GM21526 (cell line): ENCODE measurements around the gene OR6S1.
A peak's percentile ranks its signal among the peaks of the same experiment; 100 is the strongest.
"Not testable (repeated sequence)": the region's sequence is repeated elsewhere in the genome, so short reads cannot be mapped to it uniquely, and the experiment has no call there.

Experiments used
- ATAC-seq: cut with Tn5 transposase; IDR thresholded peaks from one replicate; pipeline ENCODE4 v1.9.1; 2021; ENCODE audit warnings: moderate library complexity; ENCODE audit not compliant: unreplicated experiment, low FRiP score

The OR6S1 gene

DNA sequence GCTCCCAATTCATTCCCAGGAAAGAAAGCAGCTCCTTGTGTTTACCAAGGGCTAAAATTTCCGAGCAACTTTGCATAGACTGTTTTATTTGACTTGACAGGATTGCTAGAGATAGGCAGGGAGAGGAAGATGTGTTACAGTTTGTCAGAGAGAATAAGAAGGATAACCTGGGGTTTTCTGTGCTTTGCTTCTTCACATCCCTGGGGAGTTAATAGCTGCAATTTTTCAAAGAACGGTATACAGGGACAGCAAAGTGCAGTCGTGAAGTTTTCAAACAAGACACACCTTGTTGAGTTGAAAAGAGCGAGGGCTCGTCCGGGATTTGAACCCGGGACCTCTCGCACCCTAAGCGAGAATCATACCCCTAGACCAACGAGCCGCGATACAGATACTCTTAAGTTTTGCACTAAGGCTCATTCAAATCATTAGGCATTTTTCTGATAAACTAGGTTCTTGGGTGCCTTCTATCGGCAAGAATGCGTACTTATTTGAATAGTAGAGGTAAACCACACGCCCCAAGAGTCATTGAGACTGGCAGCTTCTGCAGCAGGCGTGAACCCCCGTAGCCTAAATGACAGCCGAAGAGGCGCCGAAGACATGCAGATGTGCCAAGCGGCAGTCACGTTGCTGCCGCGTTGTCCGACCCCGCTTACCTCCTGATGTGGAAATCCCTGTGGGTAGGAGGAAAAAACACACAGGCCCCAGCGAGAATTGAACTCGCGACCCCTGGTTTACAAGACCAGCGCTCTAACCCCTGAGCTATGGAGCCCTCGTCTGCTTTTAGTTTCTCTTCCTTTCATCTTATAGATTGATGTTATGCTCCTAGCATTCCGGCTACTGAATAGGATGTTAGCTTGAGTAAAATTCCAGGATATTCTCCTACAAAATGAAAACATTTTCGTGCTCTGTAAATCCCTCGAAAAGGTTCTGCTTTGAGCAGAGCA lies 28.1 kb downstream of the OR6S1 start:
- ATAC-seq = peak; percentile 61

DNA sequence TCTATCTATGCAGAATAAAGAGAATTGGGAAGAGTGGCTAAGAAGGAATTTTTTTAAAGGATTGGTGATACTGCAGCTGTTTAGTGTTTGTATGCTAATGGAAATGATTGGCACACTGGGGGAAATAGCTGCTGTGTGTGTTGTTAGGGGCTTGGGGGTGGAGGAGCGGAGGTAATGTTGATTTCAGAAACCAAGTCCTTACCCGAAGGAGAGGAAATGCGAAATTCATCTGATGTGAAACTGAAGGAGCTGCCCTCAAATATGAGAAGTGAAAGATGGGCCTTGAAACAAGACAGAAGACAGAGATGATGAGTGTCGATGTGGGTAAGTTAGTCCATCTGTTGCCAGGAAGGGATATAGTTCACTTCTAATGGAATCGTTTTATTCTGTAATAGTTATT lies 29.1 kb downstream of the OR6S1 start:
- ATAC-seq = no peak

DNA sequence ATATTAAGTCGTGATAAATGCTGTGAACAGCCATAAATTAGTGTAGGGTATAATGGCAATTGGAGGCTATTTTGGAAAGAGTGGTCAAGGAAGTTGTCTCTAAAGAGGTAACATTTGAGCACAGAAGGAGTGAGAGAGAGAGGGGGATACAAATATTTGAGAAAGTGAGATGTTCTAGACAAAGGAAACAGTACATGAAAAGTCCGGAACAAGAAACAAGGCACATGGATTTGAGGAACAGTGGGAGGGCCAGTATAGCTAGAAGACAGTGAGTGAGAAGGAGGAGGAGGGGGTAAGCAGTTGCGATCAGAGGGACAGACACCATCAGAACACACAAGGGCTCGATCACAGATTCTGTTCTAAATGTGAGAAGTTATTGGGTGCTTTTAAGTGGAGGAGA lies 30.2 kb downstream of the OR6S1 start:
- no peak for ATAC-seq

DNA sequence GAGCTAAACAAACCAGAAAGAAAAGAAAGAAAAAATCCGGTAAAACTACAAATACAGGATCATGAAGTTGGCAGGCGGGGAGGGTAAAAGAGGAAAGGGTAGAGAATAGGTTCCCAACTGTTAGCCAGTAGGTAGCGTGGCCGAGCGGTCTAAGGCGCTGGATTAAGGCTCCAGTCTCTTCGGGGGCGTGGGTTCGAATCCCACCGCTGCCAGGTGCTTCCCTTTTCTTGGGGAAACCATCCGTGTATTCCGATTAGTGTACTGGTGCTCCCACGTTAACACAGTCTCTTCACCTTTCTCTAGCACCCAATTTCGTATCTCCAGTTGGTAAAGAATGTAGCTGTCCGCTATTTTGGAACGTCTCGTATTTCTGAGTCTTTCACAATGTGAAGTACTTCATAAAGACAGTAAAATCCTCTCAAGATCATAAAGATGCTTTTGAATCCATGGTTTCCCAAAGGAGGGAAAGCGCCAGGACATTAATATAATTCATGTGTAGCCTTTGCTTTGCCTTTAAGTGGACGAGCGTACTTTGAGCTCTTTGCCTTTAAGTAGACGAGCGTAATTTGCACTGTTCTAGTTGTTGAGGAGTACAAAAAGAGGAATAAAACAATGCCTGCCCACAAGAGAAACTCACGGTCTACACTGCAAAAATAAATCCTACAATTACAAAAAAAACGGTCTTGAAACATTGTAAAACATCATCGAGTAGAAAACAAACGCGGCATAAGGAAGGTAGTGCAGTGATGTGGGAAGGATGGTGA lies 31.3 kb downstream of the OR6S1 start:
- no peak for ATAC-seq

DNA sequence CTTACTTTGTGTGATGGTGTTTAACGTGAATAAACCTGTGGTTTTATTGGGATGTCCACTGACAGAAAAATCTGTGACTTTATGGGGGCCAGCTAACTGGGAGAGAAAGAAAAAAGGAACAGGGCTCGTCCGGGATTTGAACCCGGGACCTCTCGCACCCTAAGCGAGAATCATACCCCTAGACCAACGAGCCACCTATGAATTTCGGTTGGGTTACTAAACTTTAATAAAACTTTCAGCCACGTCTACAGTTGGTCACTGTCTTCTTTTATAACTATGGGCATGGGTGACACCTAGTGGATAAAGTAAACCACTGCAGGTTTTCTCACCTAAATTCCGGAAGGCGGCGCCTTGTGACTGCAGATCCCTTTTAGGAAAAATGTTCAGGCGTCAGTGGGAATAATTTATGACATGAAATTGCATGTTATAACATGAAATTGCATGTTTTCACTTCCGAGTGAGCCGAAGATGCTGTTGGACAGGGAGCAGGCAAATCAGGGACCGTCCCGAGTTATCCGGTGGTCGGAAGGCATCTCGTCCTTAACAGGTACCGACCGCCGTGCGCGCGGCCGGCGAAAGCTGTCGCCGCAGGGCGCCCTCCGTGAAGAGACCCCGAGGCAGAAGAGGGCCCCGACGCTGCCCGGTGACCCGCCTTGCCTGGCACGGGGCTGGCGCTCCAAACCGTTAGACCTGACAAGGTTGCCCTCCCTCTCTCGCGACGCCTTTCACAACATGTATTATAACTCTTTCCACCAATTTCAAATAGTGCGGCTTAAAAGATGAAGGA lies 32.1 kb downstream of the OR6S1 start:
- ATAC-seq = no peak

DNA sequence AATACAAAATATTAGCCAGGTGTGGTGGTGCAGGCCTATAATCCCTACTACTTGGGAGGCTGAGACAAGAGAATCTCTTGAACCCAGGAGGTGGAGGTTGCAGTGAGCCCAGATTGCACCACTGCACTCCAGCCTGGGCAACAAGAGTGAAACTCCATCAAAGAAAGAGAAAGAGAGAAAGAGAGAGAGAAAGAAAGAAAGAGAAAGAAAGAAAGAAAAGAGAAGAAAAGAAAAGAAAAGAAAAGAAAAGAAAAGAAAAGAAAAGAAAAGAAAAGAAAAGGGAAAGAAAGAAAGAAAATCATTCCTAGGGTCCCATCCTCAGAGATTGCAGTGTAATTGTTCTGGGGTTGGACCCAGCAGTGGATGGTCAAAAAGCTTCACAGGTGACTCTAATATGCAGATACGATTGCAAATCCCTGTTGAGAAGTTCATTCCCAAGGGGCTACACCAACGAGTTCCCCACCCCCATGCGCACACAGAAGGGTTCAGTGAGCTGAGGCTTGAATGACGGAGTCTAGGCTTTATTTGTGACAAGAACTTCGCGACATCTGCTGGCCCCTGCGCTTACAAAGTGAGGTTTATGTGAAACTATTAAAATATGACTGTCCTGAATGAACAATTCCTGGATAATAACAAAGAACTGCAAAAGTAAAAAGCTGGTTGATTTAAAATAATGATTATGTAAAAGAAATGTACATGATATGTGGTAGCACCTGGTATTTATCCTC lies 32.9 kb downstream of the OR6S1 start:
- ATAC-seq = no peak

DNA sequence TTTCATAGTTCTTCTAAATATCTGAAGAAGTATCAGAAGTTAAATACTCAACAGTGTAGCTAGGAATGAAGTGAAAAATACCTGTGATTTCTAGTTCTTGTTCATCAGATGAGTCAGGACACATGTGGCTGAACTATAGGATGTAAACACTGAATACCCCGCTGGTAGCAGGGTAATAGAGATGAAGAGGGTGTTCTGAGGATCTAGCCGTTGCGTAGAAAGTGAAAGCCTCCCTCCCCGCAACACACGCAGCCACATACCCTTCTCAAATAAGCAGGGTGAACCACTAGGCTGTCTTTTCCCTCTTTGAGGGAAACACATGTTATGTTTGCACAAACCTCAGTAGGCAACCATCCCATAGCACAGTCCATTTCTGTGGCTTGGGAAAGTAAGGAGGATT lies 33.9 kb downstream of the OR6S1 start:
- no peak for ATAC-seq

DNA sequence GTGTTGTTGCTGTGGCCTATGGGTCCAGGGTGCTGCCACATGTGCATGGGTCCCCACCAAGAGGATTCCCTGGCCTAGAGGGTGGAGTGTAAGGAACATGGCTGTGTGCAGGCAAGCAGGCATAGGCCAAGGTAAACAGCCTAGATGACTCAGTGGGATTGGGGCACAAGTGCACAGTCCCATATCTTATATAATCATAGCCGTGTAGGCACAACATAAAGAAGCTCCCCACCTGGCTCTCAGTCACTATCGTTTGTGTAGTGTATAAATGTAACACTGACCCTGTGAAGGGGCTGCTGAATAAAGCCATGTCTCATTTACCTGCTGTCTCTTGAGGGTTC lies 34.6 kb downstream of the OR6S1 start:
- no peak for ATAC-seq

DNA sequence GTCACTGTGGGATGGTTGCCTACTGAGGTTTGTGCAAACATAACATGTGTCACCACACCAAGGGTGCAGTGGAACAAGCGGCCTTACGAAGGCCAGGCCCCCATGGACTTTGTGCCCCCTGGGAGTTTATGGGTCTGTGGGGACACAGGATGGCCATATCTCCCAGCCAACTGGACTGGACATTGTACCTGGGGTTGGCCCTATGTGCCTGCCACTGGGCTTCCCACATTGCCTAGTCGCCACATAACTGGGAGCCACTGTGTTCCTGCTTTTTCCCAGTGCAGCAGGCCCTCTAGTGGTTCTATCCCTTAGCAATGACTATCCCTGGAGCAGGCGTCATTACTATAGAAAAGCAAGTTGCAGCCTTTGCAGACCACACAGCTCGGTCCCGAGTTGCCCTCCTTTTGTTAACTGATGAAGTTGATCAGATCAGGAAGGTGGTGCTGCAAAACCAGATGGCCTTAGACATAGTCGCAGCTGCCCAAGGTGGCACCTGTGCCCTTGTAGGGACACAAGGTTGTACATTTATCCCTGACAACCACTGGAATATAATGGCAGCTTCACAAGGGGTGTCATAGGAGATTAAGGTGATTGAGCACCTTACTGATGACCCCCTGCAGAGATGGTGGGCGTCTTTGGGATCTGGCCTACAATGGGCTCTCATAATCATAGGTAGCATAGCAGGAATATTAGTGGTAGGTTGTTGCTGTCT lies 35.1 kb downstream of the OR6S1 start:
- ATAC-seq = no peak

DNA sequence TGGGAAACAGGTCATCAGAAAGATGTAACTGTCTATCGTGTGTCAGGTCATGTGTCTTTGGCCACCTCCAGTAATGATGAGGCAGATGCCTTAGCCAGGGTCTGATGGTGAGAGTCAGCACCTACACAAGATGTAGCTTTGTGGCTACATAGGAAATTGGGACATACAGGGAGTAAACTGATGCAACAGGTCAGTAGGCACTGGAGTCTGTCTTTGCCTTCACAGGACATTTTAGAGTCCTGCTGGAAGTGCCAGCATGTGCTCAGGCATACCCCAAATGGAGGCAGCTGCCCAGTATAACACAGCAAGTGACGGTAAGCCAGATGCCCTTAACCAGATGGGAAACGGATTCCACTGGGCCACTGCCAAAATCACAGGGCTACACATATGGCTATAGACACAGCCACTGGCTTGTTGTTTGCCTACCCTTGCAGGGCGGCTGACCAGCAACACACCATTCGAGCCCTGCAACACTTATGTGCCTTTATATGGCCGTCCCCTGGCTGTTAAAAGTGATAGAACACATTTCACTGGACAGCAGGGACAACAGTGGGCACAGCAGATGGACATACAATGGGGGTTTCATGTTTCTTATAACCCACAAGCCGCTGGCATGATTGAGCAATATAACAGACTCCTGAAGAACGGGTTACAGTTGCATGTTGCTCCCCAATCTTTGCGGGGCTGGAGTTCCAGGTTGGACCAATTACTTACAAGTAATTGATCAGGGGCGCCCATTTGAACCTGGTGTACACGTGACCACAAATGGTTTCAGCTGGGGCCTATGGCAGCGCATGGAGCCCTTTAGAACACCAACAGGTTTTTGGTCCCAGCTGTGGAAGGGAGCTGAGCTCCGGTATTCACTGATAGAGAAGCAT lies 37.4 kb downstream of the OR6S1 start:
- no peak for ATAC-seq

DNA sequence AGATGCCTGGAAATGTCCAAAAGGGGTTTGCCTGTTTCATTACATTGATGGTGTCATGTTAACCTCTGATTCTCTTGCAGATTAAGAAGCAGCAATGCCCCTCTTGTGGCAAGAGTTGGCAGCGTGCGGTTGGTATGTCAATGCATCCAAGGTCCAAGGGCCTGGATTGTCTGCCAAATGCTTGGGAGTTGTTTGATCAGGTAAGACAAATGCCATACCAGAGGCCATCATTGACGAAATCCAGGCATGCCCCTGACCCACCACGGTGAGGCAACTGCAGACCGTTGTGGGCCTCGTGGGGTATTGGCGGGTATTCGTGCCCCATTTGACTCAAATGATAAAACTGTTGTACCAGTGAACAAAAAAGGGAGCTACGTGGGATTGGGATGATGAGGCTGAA lies 38.9 kb downstream of the OR6S1 start:
- ATAC-seq = no peak

DNA sequence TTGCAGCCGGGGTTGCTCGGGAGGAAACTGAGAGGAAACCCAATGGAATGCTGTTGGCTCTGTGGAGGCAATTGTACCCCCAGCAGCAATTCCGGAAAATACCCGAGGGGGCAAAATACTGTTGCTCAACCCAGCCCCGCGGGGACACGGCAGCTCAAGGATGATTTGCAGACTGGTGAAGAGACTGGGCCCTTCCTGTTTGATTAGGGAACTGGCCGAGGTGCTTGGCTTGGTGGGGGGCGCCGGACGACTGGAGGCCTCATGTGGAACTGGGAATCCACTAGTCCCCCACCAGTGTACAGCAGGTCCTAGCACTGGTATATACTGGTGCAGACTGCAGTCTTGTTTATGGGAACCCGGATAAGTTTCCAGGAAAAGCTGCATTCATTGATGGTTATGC lies 40.0 kb downstream of the OR6S1 start:
- ATAC-seq = no peak

DNA sequence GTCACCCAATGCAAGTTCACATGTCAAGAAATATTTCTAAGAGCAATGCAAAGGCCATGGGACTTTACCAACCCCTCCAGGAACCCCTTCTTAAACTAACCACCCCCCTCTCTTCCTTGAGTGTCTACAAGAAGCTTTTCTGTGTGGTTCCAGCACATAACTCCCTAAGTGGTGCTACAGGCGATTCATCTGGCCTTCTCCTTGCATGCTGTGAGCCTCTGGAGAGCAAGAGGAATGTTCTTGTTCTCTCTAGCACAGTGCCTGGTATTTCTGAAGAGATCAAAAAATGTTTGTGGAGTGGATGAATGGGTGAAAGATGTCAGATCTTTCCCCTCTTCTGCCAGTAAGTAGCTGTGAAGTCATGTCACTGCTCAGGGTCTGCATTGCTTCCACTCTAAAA lies 44.4 kb downstream of the OR6S1 start:
- ATAC-seq = no peak

DNA sequence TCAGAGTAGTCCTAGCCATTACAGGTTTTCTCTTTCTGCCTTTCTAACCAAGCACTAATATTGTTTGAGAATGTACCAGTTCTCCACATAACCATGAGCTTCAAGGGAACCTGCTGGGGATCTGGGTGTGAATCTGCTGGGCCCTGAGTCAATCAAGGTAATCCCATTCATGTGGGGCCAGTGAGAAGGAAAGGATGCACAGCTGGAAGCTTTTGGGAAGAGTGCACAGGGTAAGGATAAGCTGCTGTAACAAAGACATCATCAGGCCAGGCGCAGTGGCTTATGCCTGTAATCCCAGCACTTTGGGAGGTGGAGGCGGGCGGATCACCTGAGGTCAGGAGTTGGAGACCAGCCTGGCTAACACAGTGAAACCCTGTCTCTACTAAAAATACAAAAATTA lies 45.8 kb downstream of the OR6S1 start:
- not testable (repeated sequence) for ATAC-seq

DNA sequence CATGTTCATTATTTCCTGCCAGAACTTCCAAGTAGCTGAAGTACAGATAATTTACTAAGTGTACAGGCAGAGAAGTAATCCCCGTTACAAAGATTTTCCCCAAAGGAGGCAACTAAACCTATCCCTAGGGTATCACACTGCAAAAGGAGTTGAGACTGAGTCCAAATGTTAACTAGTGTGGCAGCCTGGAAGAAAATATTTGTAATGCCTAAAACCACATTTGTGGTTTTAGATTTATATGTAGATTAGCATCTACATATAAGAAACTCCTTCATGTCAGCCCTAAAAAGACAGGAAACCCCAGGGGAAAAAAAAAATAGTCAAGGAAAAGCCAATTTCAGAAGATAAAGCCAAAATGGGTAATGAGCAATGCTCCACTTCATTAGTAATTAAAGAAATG lies 48.9 kb downstream of the OR6S1 start:
- ATAC-seq = no peak

DNA sequence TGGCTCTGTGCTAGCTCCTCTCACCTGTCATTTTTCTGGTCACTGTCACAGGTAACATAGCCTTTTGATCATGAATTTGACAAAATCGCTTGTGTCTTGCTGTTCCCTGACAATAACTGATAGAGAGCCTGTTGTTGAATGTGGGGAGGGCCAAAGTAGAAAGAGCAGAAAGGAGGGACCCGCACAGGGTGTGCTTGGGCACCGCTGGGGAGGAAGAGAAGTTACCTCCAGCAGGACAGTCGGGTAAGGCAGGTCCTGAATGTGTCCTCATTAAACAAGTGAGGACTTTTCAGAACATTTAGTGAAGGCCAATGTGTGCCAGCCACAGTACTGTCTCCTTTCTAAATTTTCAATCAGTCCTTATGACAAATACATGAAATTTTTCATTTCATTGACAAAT lies 50.3 kb downstream of the OR6S1 start, which contains the start of gene RNASE12:
RNASE12 (minus strand) TSS at position 142 of the 400 bp plus-strand sequence. CDS start 653 bp downstream, outside the sequence.
- no peak for ATAC-seq
